Urothelium cell line (cell line): Measurements from ENCODE around the gene TAF8.

Experiments used
- DNase-seq: peaks from one replicate; pipeline ENCODE4 v3.0.0; 2011; ENCODE audit warnings: low spot score, mixed read lengths
- FAIRE-seq: peaks from 2 replicates; lab custom pipeline; 2011; peaks lifted over from hg19 to GRCh38; lab: Jason Lieb, UNC

Gene TAF8

DNA sequence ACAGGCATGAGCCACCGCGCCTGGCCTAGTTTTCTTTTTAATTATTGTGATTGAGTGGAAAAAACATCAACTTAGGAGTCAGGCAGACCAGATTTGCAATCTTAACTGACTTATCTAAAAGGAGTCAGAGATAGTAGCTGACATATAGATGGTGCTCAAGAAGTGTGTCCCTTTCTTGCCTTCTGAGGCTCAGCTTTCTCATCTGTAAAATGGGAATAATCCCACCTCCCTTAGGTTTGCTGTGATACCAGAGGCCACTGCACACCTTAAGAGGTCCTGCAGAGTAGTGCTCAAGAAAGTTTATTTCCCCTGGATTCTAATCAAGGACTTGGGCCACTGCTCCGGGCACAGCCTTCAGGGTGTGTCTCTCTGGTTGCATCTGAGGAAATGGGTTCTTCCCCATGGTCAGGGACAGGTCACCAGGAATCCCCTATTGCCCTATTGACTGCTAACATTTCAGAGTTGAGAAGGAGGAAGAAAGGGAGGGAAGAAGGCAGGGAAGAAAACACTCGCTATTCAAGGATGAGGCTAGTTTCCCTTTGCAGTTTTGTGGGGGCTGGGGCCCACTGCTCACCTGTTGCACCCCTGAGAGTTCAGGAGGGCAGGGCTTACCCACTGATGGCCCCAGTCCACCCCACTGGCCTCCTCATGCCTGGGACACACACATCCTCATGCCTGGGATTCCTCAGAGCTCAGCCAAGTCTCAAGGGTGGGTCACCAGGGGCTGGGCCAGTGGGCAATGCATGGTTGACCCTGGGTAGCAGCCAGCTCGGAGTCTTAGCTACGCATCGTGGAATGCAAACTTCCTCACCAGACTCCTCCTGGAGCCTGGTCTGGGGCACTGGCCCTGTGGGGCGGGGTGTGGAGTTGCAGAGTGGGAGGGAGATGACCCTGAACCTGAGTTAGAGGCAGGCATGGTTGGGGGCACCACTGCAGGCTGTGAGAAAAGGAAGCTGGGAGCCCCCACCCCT lies 70.9 kb downstream of the TAF8 start:
- FAIRE-seq (no peak), DNase-seq (no peak)

GRCh38 chr6:42123379-42124103 lies 73.2 kb downstream of the TAF8 start:
- FAIRE-seq (no peak), DNase-seq (no peak)

DNA sequence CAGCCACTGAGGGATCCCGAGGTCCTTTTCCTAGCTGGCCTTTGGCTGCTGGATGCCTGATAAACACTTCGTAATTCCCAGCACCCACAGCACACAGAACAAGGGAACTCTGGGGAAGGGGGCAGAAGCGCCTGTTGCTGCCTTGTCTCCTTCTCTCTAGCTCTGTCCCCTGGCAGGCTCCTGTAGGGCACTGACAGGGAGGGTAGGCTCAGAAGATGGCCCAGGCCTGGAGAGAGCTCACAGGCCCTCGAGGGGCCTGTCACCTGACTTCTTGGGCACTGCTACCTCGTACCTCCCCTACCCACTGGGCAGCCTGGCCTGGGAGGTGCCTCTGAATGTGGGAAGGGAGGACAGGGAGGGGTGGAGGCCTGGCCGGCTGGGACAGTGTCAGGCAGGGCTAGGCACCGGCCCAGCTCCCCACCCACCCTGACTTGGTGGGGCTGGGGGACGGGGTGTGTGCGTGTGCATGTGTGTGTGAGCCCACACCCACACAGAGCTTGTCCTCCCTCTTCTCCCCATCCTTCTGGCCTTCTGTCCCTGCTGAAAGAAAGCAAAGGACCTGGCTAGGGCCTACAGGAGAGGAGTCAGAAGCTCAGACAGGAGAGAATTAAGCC lies 74.0 kb downstream of the TAF8 start:
- no peak for DNase-seq
- FAIRE-seq = no peak

- DNase-seq = no peak
- FAIRE-seq = no peak
These were observed 74.9 kb downstream of the TAF8 start for GRCh38 chr6:42125231-42125630.

- no peak for DNase-seq
These were observed 75.3 kb downstream of the TAF8 start for GRCh38 chr6:42125663-42126062.

DNA sequence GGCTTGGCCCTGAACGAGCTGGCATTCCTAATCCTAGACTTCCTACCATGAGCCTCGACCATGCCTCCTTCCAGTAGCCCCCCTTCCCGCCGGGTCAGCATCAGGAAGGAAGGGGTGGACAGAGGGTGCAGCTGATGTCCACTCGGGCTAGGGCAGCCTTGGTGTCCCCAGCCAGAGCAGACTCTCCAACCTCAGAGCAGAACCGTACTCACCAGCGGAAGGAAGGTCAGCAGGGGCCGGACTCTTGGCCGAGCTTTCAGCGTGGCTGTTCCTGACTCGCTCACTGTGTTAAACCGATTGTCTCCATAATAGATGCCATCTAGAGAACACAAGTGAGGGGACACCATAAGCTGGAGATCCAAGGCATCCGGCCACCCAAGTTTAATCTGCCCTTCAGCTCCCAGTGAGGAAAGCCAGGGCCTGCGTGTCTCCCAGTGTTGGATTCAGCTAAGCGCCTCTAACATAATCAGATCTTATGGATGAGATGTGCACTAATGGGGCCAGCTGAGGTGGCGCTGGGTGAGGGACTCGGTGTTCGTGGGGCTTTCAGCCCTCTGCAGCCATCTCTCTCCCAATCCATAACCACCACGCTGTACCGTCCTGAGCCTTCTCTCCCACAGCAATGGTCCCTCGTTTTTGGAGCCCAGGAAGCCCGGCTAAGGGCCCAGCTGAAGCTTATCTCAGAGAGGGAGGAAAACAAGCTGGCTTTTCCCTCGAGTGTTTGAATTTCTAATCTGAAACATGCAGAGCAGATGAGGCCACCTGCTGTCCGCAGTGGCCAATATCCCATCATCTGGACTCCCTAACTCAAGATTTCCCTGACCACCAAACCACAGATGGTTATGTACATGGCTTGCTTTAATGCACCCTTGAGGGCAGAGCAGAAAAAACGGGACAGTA lies 78.4 kb downstream of the TAF8 start:
- DNase-seq (no peak), FAIRE-seq (no peak)

More at GRCh38 chr6:42125663-42126062, 75.3 kb downstream of the TAF8 start:
- no peak for FAIRE-seq

DNA sequence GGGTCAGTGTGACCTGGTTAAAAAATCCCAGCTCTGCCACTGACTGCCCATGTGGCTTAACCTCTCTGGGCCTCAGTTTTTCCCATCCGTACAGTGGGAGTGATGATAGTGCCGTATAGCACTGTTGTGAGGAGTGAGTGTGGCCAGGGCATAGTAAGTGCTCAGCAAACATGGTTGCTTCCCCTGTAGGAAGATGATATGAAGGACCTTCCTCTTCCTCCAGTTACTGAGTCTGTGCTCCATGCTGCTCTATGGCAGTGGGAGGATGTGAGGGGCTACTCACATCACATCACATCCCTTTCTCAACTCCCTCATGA lies 79.0 kb downstream of the TAF8 start:
- DNase-seq = no peak
- FAIRE-seq = no peak

DNA sequence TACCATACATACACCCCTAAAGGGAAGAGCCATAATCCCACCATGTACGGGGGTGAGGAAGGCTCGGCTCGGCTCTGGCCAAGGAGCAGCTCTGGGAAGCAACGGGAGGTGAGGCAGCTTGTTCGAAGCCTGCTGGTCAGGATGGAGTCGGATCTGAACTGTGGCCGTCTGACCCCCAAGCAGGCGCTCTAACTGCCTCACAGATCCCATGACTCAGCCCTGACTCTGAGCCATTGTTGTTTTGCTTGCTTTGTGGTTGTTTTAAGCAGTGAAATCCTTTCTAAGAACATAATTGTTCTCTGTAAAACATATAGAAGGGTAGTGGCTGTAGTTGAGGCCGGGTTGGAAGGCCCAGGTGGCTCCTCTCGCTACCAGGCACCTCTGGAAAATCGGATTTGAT lies 81.2 kb downstream of the TAF8 start:
- DNase-seq (peak; percentile 36), FAIRE-seq (no peak)

DNA sequence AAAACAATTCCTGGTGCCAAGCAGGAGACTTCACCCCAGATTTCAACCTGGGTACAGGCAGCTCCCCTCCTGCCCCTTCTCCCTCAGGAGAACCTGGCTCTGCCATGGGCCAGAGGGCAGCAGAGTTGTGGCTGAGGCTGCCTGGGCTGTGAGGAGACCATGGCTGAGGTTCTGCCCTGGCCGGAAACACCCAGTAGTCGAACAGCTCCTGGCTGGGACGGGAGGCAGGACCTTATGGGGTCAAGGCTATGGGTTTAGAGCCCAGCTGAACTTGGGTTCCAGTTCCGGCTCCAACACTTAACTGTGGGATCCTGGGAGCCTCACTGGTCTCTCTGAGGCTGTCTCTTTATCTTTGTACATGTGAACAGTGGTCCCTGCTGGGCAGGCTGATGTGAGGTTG lies 83.6 kb downstream of the TAF8 start:
- DNase-seq = no peak
- no peak for FAIRE-seq

DNA sequence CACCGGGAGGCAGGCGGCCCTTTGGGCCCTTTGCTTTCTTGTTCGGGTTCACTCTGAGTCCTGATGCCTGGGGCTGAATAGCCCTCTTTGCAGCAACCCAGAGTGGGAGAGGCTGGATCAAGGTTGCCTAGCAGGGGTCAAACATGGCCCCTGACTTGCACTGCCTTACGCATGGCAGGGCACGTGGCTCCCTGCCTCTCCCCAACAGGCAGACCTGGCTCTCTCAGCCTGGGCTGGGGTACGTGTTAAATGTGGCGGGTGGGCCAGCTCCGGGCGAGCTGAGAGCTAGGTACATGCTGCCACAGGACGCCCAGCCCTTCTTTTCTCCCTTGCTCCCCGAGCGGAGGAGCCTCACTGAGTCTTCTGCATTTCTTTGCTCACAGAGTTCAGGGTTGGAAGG lies 84.8 kb downstream of the TAF8 start:
- FAIRE-seq = no peak
- no peak for DNase-seq

DNA sequence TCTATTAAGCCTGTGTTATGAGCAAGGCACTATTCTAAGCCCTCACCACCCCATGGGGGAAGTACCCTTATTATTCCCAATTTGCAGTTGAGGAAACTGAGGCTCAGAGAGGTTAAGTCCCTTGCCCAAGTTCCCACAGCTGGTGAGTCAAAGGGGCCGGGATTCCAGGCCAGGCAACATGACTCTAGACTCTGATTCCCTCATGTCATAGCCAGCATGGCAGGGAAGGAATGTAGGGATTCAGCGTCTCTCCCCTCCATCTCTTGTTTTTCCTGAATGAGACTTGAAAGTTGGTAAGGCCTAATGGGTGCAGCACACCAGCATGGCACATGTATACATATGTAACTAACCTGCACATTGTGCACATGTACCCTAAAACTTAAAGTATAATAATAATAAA lies 85.4 kb downstream of the TAF8 start:
- DNase-seq (no peak), FAIRE-seq (no peak)

GRCh38 chr6:42136508-42137193 lies 86.3 kb downstream of the TAF8 start:
- no peak for FAIRE-seq

More at GRCh38 chr6:42136508-42137193, 86.3 kb downstream of the TAF8 start:
- peak; percentile 69 for DNase-seq
